Natural killer cell (primary cell): ENCODE results near the gene BICDL1. TPM values are rescaled to one million over a fixed set of nuclear protein-coding genes. Genes with fewer than 3 reads are reported as not detected.

ENCODE experiments used
- ATAC-seq, 3 donors: fragments of 150-1000 bp in 2 of 3; fragments of 200-7000 bp in 1 of 3; cut with Tn5 transposase; 1 replicate in 1 of 3; 2 replicates in 2 of 3; pipeline ENCODE4 v1.10.0; 2021; ENCODE audit warnings: mild to moderate bottlenecking in 2 of 3, moderate library complexity in 2 of 3
- DNase-seq, 2 donors: peaks; one replicate each; pipeline versions ENCODE4 v3.0.0 to v3.0.0-alpha.2; 2013 to 2021; ENCODE audit warnings: mixed read lengths in 1 of 2
- H3K27ac ChIP-seq: one replicate; pipeline ENCODE4 v1.5.1; 2013; ENCODE audit warnings: mild to moderate bottlenecking, low read length
- H3K27me3 ChIP-seq: one replicate; pipeline ENCODE4 v1.6.1; 2013; ENCODE audit warnings: low read length; ENCODE audit not compliant: control insufficient read depth, insufficient read depth
- H3K36me3 ChIP-seq: one replicate; pipeline ENCODE4 v1.6.1; 2013; ENCODE audit warnings: low read length; ENCODE audit not compliant: control insufficient read depth, insufficient read depth
- H3K4me1 ChIP-seq: one replicate; pipeline ENCODE4 v1.6.1; 2013; ENCODE audit warnings: low read length; ENCODE audit not compliant: control insufficient read depth, insufficient read depth
- H3K4me3 ChIP-seq: one replicate; pipeline ENCODE4 v1.5.1; 2013; ENCODE audit warnings: low read length
- H3K9me3 ChIP-seq: one replicate; pipeline ENCODE4 v1.6.1; 2013; ENCODE audit warnings: low read length; ENCODE audit not compliant: control insufficient read depth, insufficient read depth
- H3K27ac Mint-ChIP-seq, 2 donors: one replicate each; pipeline ENCODE4 v1.8.0; 2022; ENCODE audit warnings: mild to moderate bottlenecking in 2 of 2, mixed read lengths in 2 of 2, moderate library complexity in 1 of 2
- H3K27me3 Mint-ChIP-seq, 2 donors: one replicate each; pipeline ENCODE4 v1.8.0; 2022; ENCODE audit warnings: low read depth in 2 of 2, mixed read lengths in 2 of 2
- H3K36me3 Mint-ChIP-seq: one replicate; pipeline ENCODE4 v1.8.0; 2022; ENCODE audit warnings: mixed read lengths
- H3K4me1 Mint-ChIP-seq, 2 donors: one replicate each; pipeline ENCODE4 v1.8.0; 2022; ENCODE audit warnings: mixed read lengths in 2 of 2
- H3K4me3 Mint-ChIP-seq: one replicate; pipeline ENCODE4 v1.8.0; 2022; ENCODE audit warnings: mild to moderate bottlenecking, moderate library complexity, mixed read lengths
- H3K9me3 Mint-ChIP-seq, 2 donors: one replicate each; pipeline ENCODE4 v1.8.0; 2022; ENCODE audit warnings: mixed read lengths in 2 of 2
- CTCF ChIP-seq: fragments of 200-600 bp; IDR thresholded peaks from one replicate; pipeline ENCODE4 v1.8.0; 2022; ENCODE audit warnings: antibody characterized with exemption
- WGBS: methylation state at CpG from one replicate; pipeline ENCODE4 v1.1.7; 2013; ENCODE audit warnings: missing lambda C conversion rate; ENCODE audit not compliant: insufficient coverage; 5-methylcytosine and 5-hydroxymethylcytosine counted together
- intact Hi-C: fragments of 100-400 bp; cut with micrococcal nuclease; formaldehyde crosslinking; loops from one replicate; pipeline ENCODE4 v1.14.2; 2022
- total RNA-seq, 4 donors: library from RNA; stranded (reverse); fragments of 120-200 nt in 1 of 4; gene quantifications; one replicate each; pipeline versions ENCODE4 v1.2.3 to v1.2.4, GENCODE V29; 2013 to 2022

Gene BICDL1
- total RNA-seq, 3 donors from 2014 or later (not counting 1 experiment from before 2014, with no cell fraction given): 29.3 to 37.1 (median 34.3) TPM

DNA sequence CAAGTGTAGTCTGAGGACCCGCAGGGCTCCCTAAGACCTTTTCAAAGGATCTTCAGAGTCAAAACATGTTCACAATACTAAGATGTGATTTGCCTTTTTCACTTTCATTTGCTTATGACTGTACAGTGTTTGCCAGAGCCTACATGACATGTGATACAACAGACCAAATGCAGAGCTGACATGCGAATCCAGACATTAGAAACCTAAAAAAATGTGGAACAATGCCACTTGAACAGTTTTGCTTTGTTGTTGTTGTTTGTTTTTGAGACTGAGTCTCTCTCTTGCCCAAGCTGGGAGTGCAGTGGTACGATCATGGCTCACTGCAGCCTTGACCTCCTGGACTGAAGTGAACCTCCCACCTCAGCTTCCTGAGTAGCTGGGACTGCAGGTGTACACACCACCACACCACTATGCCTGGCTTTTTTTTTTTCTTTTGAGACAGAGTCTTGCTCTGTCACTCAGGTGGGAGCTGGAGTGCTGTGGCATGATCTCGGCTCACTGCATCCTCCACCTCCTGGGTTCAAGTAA, 132.8 kb downstream of the BICDL1 start:
- Mint-ChIP-seq H3K4me1 (peaks cover 22 to 28% of the 10 kb centered on the region in 2 donors), H3K27me3 (no peaks in the 10 kb centered on the region), H3K4me3 (no peak overlapping the region), H3K9me3 (no peaks in the 10 kb centered on the region), H3K36me3 (peaks cover 5% of the 10 kb centered on the region), H3K27ac (no peak overlapping the region)
- 64% methylated on average over 4 of the region's 4 CpGs for WGBS
- DNase-seq: peak in 1 of 2 donors; percentile 45
- Histone ChIP-seq H3K27me3 (no peaks in the 10 kb centered on the region), H3K4me3 (no peak overlapping the region), H3K27ac (no peak overlapping the region), H3K9me3 (no peaks in the 10 kb centered on the region), H3K36me3 (peaks cover 4% of the 10 kb centered on the region), H3K4me1 (peaks cover 26% of the 10 kb centered on the region)
- no peak for ATAC-seq
- intact Hi-C loops: no loop called here
- no peak for TF ChIP-seq CTCF

DNA sequence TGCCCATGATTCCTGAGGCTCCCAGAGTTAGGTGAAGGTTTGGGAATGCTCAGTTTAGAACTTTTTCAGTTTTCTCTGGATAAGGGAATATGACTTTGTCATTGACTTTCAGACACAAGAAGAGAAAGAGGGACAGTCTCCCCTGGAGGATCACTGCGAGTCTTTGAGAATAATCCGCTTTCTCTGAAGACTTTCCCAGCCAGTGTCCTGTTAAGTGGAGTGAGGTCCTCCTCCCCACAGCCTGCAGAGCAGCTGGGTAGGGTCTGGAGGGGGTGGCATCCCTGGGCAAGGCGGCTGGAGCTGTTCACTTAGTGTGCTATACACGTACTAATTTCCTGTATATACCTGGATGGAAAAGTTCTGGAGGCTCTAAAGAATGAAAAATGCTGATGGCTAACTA, 136.0 kb downstream of the BICDL1 start:
- 100% methylated on average over 4 of the region's 4 CpGs for WGBS
- intact Hi-C loops: no loop called here
- no peaks in the 10 kb centered on the region for H3K9me3 Mint-ChIP-seq
- H3K4me1 ChIP-seq: peaks cover 14% of the 10 kb centered on the region
- TF ChIP-seq CTCF: no peak
- no peaks in the 10 kb centered on the region for H3K9me3 ChIP-seq
- peaks cover 29% of the 10 kb centered on the region for H3K36me3 ChIP-seq
- H3K27me3 ChIP-seq: no peaks in the 10 kb centered on the region
- no peak overlapping the region for H3K4me3 Mint-ChIP-seq
- no peak overlapping the region for H3K27ac Mint-ChIP-seq
- no peak overlapping the region for H3K27ac ChIP-seq
- no peak overlapping the region for H3K4me3 ChIP-seq
- H3K27me3 Mint-ChIP-seq: no peaks in the 10 kb centered on the region
- ATAC-seq (no peak), DNase-seq (no peak)
- H3K36me3 Mint-ChIP-seq: peaks cover 10% of the 10 kb centered on the region
- H3K4me1 Mint-ChIP-seq: peaks cover 6 to 15% of the 10 kb centered on the region in 2 donors

DNA sequence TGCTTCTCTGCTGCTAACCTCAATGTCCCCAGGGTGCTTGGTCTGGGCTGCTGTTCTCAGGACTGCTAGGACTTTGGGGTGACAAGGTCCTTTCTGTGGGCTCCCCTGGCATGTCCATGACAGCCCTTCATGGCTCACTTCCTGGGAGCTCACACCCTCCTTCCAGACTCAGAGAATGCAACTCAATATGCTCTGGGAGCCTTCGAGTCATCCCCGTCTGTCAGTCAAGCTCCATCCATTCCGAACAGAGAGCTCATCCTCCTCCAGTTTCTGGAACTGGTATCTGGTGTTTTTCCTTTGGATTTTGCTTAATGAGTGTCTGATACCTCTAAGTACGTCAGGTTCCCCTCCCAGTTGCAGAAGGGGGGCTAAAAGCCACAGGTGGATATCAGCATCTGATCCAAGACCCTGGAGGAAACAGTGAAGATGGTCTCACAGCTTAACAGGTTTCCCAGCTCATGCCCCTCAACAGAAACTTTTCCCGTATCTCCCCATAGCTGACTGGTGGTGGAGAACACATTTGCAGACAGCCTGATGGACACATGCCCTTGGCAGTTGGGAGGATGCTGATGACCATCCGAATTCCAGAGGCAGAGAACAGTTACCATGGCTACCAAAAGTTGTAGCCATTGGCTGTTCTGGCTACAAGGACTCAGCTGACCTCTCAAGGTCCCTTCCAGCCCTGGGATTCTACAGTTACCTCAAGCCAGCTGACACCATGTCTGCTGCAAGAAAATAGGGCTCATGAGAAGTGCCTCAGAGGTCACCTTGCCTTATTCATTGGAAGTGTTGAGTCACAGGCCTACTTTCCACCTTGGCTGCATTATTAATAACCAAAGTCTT, 137.0 kb downstream of the BICDL1 start:
- H3K36me3 Mint-ChIP-seq: peaks cover 10% of the 10 kb centered on the region
- no peak for TF ChIP-seq CTCF
- Histone ChIP-seq H3K4me3 (no peak overlapping the region), H3K27ac (no peak overlapping the region), H3K9me3 (no peaks in the 10 kb centered on the region), H3K4me1 (peaks cover 14% of the 10 kb centered on the region), H3K36me3 (peaks cover 39% of the 10 kb centered on the region), H3K27me3 (no peaks in the 10 kb centered on the region)
- intact Hi-C loops: no loop called here
- WGBS: 94% methylated on average over 6 of the region's 6 CpGs
- peaks cover 6 to 15% of the 10 kb centered on the region in 2 donors for H3K4me1 Mint-ChIP-seq
- H3K4me3 Mint-ChIP-seq: no peak overlapping the region
- H3K9me3 Mint-ChIP-seq: no peaks in the 10 kb centered on the region
- ATAC-seq: no peak
- H3K27me3 Mint-ChIP-seq: no peaks in the 10 kb centered on the region
- no peak for DNase-seq
- peak overlapping the region in 1 of 2 donors; percentile 67 for H3K27ac Mint-ChIP-seq
